ENCODE measurements around the gene CCDC88B. TPM values are rescaled to one million over a fixed set of nuclear protein-coding genes. Genes with fewer than 3 reads are reported as not detected.

The CCDC88B gene
- total and polyA plus RNA-seq, 9 of the 15 experiments (the other 6 are each of a cell fraction or from before 2014, with no cell fraction given), result 0.13 to 18.1 (median 7.9) TPM

GRCh38 chr11:64341851-64342791, 2.1 kb downstream of the CCDC88B start (continued):
- no peak for TF ChIP-seq HOMEZ (CRISPR knock-in tag; IDR thresholded peaks at IDR 0.05)
- TF ChIP-seq ARID3B (CRISPR knock-in tag; IDR thresholded peaks at IDR 0.05; ENCODE audit: borderline replicate concordance), result no peak
- peak; percentile 40 for TF ChIP-seq TBP (optimal IDR thresholded peaks at IDR 0.05; ENCODE audit: low read depth, low read length)
- 0 out of 2 replicates have a peak, but pooled peaks have one; percentile 44 for TF ChIP-seq CHD2 (IDR thresholded peaks at IDR 0.05; ENCODE audit: low read depth, low read length)
- no peak for TF ChIP-seq CBX2 (IDR thresholded peaks at IDR 0.05; ENCODE audit: insufficient read depth, low read length, poor library complexity, severe bottlenecking)
- TF ChIP-seq TFAM (CRISPR knock-in tag; conservative IDR thresholded peaks at IDR 0.05), result no peak
- TF ChIP-seq SNAPC5 (CRISPR knock-in tag; IDR thresholded peaks at IDR 0.05), result no peak
- TF ChIP-seq TCF7L2 (IDR thresholded peaks at IDR 0.05; ENCODE audit: low read depth, low read length), result no peak
- no peak for TF ChIP-seq ZKSCAN8 (CRISPR knock-in tag; IDR thresholded peaks at IDR 0.05)
- TF ChIP-seq MITF (IDR thresholded peaks at IDR 0.05), result peak; percentile 43; the same call in 1 of the 2 replicates
- TF ChIP-seq ETV5 (CRISPR knock-in tag; IDR thresholded peaks at IDR 0.05; ENCODE audit: low read depth), result no peak
- no peak for TF ChIP-seq CGGBP1 (CRISPR knock-in tag; IDR thresholded peaks at IDR 0.05)
